ENCODE measurements around the gene TUT7. TPM values are rescaled to one million over a fixed set of nuclear protein-coding genes. Genes with fewer than 3 reads are reported as not detected.

TUT7 gene
- total RNA-seq, 4 donors from 2014 or later: 36.8 to 99.9 (median 50.4) TPM

DNA sequence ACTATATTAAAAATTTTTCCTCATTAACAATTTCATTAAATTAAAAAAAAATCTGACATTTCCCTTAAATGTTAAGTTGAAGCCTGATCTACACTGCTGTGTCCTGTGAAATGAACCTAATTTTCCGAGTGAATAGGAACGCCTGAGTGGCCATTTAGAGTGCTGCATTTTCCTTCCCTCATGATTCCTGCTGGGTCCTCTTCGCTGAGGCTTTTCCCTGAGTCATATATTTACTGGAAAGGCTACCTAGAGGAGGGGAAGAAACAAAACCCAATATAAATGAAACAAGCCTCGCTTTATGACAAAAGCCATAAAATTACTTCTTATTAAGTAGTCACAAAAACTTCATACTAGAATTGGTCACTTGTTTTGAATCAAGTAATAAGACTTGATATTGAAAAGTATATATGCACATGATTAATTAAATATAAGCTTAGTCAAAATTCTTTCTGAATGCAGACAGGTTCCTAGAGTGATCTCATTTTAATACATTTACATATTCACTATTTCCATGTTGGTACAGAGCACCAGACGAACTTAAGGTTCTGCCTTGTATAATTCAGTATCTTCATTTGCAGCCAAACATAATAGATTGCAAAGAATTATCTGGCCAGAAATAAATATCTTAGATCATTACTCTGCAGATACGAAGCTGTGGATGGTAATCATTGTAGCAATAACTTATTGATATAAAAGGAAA is 65.6 kb downstream of the TUT7 start:
- H3K4me1 ChIP-seq: no peaks in the 10 kb centered on the region
- no peak for DNase-seq
- no peaks in the 10 kb centered on the region for H3K9me3 ChIP-seq
- H3K4me3 ChIP-seq: no peak overlapping the region
- no peak overlapping the region for H3K27ac ChIP-seq
- no peaks in the 10 kb centered on the region for H3K27me3 ChIP-seq
- H3K36me3 ChIP-seq: peaks cover 0 to 27% (median 0%) of the 10 kb centered on the region in 3 donors
- TF ChIP-seq POLR2A (IDR thresholded peaks at IDR 0.05): no peak
- TF ChIP-seq, protein P1, sequence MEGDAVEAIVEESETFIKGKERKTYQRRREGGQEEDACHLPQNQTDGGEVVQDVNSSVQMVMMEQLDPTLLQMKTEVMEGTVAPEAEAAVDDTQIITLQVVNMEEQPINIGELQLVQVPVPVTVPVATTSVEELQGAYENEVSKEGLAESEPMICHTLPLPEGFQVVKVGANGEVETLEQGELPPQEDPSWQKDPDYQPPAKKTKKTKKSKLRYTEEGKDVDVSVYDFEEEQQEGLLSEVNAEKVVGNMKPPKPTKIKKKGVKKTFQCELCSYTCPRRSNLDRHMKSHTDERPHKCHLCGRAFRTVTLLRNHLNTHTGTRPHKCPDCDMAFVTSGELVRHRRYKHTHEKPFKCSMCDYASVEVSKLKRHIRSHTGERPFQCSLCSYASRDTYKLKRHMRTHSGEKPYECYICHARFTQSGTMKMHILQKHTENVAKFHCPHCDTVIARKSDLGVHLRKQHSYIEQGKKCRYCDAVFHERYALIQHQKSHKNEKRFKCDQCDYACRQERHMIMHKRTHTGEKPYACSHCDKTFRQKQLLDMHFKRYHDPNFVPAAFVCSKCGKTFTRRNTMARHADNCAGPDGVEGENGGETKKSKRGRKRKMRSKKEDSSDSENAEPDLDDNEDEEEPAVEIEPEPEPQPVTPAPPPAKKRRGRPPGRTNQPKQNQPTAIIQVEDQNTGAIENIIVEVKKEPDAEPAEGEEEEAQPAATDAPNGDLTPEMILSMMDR (IDR thresholded peaks at IDR 0.05): no peak

GRCh38 chr9:86287013-86287412 is 67.2 kb downstream of the TUT7 start:
- Histone ChIP-seq H3K4me3 (no peak overlapping the region), H3K9me3 (no peaks in the 10 kb centered on the region), H3K36me3 (peaks cover 0 to 23% (median 0%) of the 10 kb centered on the region in 3 donors), H3K27me3 (no peaks in the 10 kb centered on the region), H3K27ac (no peak overlapping the region), H3K4me1 (no peaks in the 10 kb centered on the region)
- TF ChIP-seq, protein P1 (IDR thresholded peaks at IDR 0.05): no peak
- TF ChIP-seq POLR2A (IDR thresholded peaks at IDR 0.05): no peak
- DNase-seq: no peak

DNA sequence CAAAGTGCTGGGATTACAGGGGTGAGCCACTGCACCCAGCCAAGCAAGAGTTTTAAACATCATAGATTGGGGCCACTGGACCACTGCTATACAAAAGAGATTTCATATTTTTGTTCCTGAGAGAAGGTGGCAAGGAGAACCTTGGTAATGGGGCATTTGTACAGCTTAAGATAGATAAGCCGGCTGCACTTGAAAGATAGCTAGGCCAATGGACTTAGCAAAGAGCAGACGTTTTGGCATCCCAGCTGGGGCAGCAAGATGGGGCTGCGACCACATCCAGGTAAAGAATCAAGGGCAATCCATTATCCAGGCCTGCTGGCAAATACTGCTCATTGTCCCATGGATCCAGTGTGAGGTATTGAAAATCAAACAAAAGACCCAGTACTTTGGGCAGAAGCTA is 67.9 kb downstream of the TUT7 start:
- no peak for DNase-seq
- H3K27ac ChIP-seq: no peak overlapping the region
- no peaks in the 10 kb centered on the region for H3K9me3 ChIP-seq
- H3K36me3 ChIP-seq: peaks cover 0 to 20% (median 0%) of the 10 kb centered on the region in 3 donors
- H3K4me3 ChIP-seq: no peak overlapping the region
- peaks cover 0 to 1% (median 0%) of the 10 kb centered on the region in 4 donors for H3K4me1 ChIP-seq
- H3K27me3 ChIP-seq: no peaks in the 10 kb centered on the region
- TF ChIP-seq, protein P1 (IDR thresholded peaks at IDR 0.05): no peak
- TF ChIP-seq POLR2A (IDR thresholded peaks at IDR 0.05): no peak

- DNase-seq: no peak
- Histone ChIP-seq H3K4me1 (peaks cover 0 to 11% (median 0%) of the 10 kb centered on the region in 4 donors), H3K27me3 (no peaks in the 10 kb centered on the region), H3K4me3 (no peak overlapping the region), H3K27ac (no peak overlapping the region), H3K36me3 (peaks cover 0 to 16% (median 0%) of the 10 kb centered on the region in 3 donors), H3K9me3 (no peaks in the 10 kb centered on the region)
- TF ChIP-seq, protein P1 (IDR thresholded peaks at IDR 0.05): no peak
- TF ChIP-seq POLR2A (IDR thresholded peaks at IDR 0.05): no peak
Observed at GRCh38 chr9:86285261-86285660, 68.9 kb downstream of the TUT7 start.

DNA sequence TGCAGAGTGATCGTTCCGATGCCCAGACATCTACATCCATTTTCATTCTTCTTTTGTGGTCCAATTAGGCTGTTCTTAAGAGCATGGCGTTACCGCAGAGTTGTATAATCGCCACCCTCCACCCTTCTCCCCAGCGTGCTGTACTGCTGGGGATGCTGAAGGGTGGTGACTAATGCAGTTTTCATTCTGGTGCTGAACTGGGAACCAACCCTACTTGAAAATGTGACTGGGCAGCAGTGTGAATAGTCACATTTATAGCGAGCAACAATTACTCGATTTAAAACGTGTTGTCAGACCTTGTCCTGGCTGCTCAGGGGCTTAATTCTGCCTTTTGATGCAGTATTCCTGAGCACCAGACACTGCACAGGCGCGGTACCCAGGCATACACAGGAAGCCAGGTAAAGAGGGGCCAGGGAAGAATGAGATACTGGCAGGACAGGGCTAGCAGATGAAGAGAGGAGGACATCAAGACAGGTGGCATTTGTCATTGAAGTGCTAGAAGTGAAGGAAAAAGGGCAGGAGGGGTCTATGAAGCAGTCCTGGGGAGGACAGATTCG is 71.2 kb downstream of the TUT7 start:
- H3K4me3 ChIP-seq: peak overlapping the region; percentile 78 to 95 (median 94)
- H3K9me3 ChIP-seq: no peaks in the 10 kb centered on the region
- no peak for DNase-seq
- peaks cover 0 to 18% (median 0%) of the 10 kb centered on the region in 4 donors for H3K4me1 ChIP-seq
- H3K27ac ChIP-seq: peak overlapping the region; percentile 97 to 99 (median 98)
- H3K27me3 ChIP-seq: no peaks in the 10 kb centered on the region
- TF ChIP-seq, protein P1 (IDR thresholded peaks at IDR 0.05): no peak
- no peak for TF ChIP-seq POLR2A (IDR thresholded peaks at IDR 0.05)
- peaks cover 0 to 5% (median 0%) of the 10 kb centered on the region in 3 donors for H3K36me3 ChIP-seq

Data from Peyer's patch (tissue), 4 donors.